NCI-H774 (cell line): ENCODE results near the gene ANP32B.
"Not testable (repeated sequence)": the region's sequence is repeated elsewhere in the genome, so short reads cannot be mapped to it uniquely, and the experiment has no call there.

Source experiments
- DNase-seq: peaks from one replicate; lab custom pipeline; 2025; lab: John Stamatoyannopoulos, UW

Gene ANP32B

GRCh38 chr9:97992219-97992618 lies 9.1 kb downstream of the ANP32B start:
- DNase-seq = no peak

GRCh38 chr9:97993000-97993399 lies 9.9 kb downstream of the ANP32B start:
- no peak for DNase-seq

GRCh38 chr9:97994703-97995102 lies 11.6 kb downstream of the ANP32B start:
- no peak for DNase-seq

GRCh38 chr9:97996676-97997075 lies 13.5 kb downstream of the ANP32B start:
- not testable (repeated sequence) for DNase-seq

GRCh38 chr9:97997330-97998276 lies 14.5 kb downstream of the ANP32B start:
- no peak for DNase-seq

GRCh38 chr9:98002808-98003207 lies 19.7 kb downstream of the ANP32B start:
- no peak for DNase-seq

GRCh38 chr9:98006127-98006796 lies 23.1 kb downstream of the ANP32B start:
- no peak for DNase-seq

- DNase-seq = no peak
These were observed 24.2 kb downstream of the ANP32B start for GRCh38 chr9:98007251-98007928.

- DNase-seq = no peak
These were observed 25.6 kb downstream of the ANP32B start for GRCh38 chr9:98008764-98009163.

- no peak for DNase-seq
These were observed 26.3 kb downstream of the ANP32B start for GRCh38 chr9:98009437-98009836.

- no peak for DNase-seq
These were observed 26.8 kb downstream of the ANP32B start for GRCh38 chr9:98009936-98010335.

- no peak for DNase-seq
These were observed 27.3 kb downstream of the ANP32B start for GRCh38 chr9:98010445-98010844.

GRCh38 chr9:98011122-98011521 lies 28.0 kb downstream of the ANP32B start:
- DNase-seq = no peak

- DNase-seq = no peak
These were observed 33.1 kb downstream of the ANP32B start for GRCh38 chr9:98016137-98016680.

- no peak for DNase-seq
These were observed 34.2 kb downstream of the ANP32B start for GRCh38 chr9:98017306-98017705.

GRCh38 chr9:98018347-98018746 lies 35.2 kb downstream of the ANP32B start:
- DNase-seq = no peak

- DNase-seq = no peak
These were observed 36.0 kb downstream of the ANP32B start for GRCh38 chr9:98019098-98019497.

- DNase-seq = not testable (repeated sequence)
These were observed 36.7 kb downstream of the ANP32B start for GRCh38 chr9:98019869-98020268.

GRCh38 chr9:98020476-98021145 lies 37.5 kb downstream of the ANP32B start:
- no peak for DNase-seq

GRCh38 chr9:98021306-98022040 lies 38.3 kb downstream of the ANP32B start:
- DNase-seq = no peak

GRCh38 chr9:98022447-98022846 lies 39.3 kb downstream of the ANP32B start:
- DNase-seq = no peak
